H1 (cell line): ENCODE data around the gene GIPC1. TPM values are rescaled to one million over a fixed set of nuclear protein-coding genes. Genes with fewer than 3 reads are reported as not detected.

Source experiments
- JUND ChIP-seq: IDR thresholded peaks from 2 replicates; pipeline ENCODE4 v1.6.1; 2011; ENCODE audit warnings: mild to moderate bottlenecking, improper control_type of control experiment, low read length
- POU5F1 ChIP-seq: IDR thresholded peaks from 2 replicates; pipeline ENCODE4 v1.6.1; 2011; ENCODE audit warnings: low read depth, mild to moderate bottlenecking, low read length, moderate library complexity
- polyA plus RNA-seq, 7 experiments: library from polyadenylated mRNA; depleted of rRNA in 3 of 7; stranded (reverse) in 5 of 7; unstranded in 2 of 7; fragments of >200 nt in 5 of 7; fragments of 200-250 nt in 2 of 7; gene quantifications; 1 replicate in 5 of 7; 2 replicates in 1 of 7; 4 replicates in 1 of 7; pipeline versions ENCODE4 v1.2.1 to v1.2.3, GENCODE V29; 2011 to 2013; ENCODE audit warnings: missing spikeins in 2 of 7, mixed read lengths in 2 of 7
- total RNA-seq: library from RNA; stranded (reverse); fragmentation: NEBNext Ultra II Directional; extraction: Animal tissue kit (Norgen Biotek cat#: 25700); gene quantifications from 2 replicates; pipeline ENCODE4 v1.2.1, GENCODE V29; 2021

The GIPC1 gene
- total and polyA plus RNA-seq, 2 of the 8 experiments (the other 6 are each of a cell fraction or from before 2014, with no cell fraction given): 65.6 to 72.0 TPM

DNA sequence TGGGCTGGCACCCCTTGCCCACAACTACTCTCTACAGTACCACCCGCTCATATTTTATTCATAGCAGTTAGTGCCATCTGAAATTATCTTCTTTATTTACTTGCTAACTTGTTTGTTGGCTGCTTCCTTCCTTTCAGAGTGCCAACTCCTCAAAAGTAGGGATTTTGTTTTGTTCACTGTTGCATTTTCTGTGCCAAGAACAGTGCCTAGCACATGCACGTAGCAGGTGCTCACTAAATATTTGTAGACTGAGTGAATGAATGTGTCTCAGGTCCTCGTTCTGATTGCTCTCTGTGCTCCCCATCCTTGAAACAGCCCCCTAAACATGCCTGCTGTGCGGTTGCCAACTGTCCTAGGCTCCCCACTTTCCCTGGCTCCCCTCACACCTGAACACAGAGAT lies 1.5 kb downstream of the GIPC1 start (continued):
- no peak for TF ChIP-seq JUND
- TF ChIP-seq POU5F1: no peak
